ENCODE results near the gene ARHGAP28. TPM values are rescaled to one million over a fixed set of nuclear protein-coding genes. Genes with fewer than 3 reads are reported as not detected.

Gene ARHGAP28
- total RNA-seq, 2 experiments from 2014 or later: not detected

GRCh38 chr18:6951336-6952090 lies 222.0 kb downstream of the ARHGAP28 start:
- Histone ChIP-seq H3K36me3 (ENCODE audit: insufficient read depth, low read length) (no peaks in the 10 kb centered on the region), H3K9me3 (ENCODE audit: control insufficient read depth in 1 of 2, insufficient read depth in 1 of 2, low read length in 2 of 2) (peaks cover 0 to 46% of the 10 kb centered on the region in 2 experiments), H3K4me1 (ENCODE audit: insufficient read depth, low read length) (no peaks in the 10 kb centered on the region), H3K27ac (ENCODE audit: low read depth in 1 of 2, low read length in 2 of 2) (no peak overlapping the region), H3K4me3 (ENCODE audit: low read length) (no peak overlapping the region), H3K27me3 (ENCODE audit: control insufficient read depth in 1 of 2, insufficient read depth in 2 of 2, low read length in 2 of 2) (no peaks in the 10 kb centered on the region)
- no peaks in the 10 kb centered on the region for H3K36me3 Mint-ChIP-seq (ENCODE audit: low read depth)
- ChIA-PET CTCF (no interaction called here), POLR2A (no interaction called here)
- intact Hi-C loops (cut with DNase I, micrococcal nuclease): no loop called here
- H3K27ac Mint-ChIP-seq: no peak overlapping the region
- no peaks in the 10 kb centered on the region for H3K9me3 Mint-ChIP-seq
- no peak for ATAC-seq (ENCODE audit: poor library complexity)
- DNase-seq: no peak
- no peaks in the 10 kb centered on the region for H3K4me1 Mint-ChIP-seq (ENCODE audit: low read depth)
- no peak overlapping the region for H3K4me3 Mint-ChIP-seq
- no peaks in the 10 kb centered on the region for H3K27me3 Mint-ChIP-seq
- TF ChIP-seq, protein P1, sequence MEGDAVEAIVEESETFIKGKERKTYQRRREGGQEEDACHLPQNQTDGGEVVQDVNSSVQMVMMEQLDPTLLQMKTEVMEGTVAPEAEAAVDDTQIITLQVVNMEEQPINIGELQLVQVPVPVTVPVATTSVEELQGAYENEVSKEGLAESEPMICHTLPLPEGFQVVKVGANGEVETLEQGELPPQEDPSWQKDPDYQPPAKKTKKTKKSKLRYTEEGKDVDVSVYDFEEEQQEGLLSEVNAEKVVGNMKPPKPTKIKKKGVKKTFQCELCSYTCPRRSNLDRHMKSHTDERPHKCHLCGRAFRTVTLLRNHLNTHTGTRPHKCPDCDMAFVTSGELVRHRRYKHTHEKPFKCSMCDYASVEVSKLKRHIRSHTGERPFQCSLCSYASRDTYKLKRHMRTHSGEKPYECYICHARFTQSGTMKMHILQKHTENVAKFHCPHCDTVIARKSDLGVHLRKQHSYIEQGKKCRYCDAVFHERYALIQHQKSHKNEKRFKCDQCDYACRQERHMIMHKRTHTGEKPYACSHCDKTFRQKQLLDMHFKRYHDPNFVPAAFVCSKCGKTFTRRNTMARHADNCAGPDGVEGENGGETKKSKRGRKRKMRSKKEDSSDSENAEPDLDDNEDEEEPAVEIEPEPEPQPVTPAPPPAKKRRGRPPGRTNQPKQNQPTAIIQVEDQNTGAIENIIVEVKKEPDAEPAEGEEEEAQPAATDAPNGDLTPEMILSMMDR (IDR thresholded peaks at IDR 0.05): no peak

DNA sequence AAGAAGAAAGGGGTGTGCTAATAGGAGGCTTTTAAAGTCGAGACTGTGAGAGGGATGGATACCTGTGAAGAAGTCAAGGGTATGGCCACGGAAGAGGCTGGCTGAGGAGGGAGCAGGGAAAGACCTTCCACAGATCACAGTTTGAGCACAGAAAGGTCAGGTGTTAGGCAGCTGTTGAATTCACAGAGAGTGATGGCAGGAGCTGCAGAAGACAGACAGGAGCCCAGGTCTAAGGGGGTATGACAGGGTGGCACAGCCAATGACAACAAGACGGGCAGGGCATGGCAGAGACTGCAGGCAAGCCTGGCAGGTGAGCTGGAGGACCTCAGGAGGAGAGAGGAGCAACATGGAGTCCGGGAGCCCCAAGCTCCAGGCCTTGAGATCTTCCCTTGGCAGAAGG lies 225.0 kb downstream of the ARHGAP28 start:
- Histone ChIP-seq H3K9me3 (ENCODE audit: control insufficient read depth in 1 of 2, insufficient read depth in 1 of 2, low read length in 2 of 2) (peaks cover 0 to 53% of the 10 kb centered on the region in 2 experiments), H3K27me3 (ENCODE audit: control insufficient read depth in 1 of 2, insufficient read depth in 2 of 2, low read length in 2 of 2) (no peaks in the 10 kb centered on the region), H3K36me3 (ENCODE audit: insufficient read depth, low read length) (no peaks in the 10 kb centered on the region), H3K4me1 (ENCODE audit: insufficient read depth, low read length) (no peaks in the 10 kb centered on the region), H3K4me3 (ENCODE audit: low read length) (no peak overlapping the region), H3K27ac (ENCODE audit: low read depth in 1 of 2, low read length in 2 of 2) (no peak overlapping the region)
- ChIA-PET CTCF (no interaction called here), POLR2A (no interaction called here)
- no peak overlapping the region for H3K4me3 Mint-ChIP-seq
- no peaks in the 10 kb centered on the region for H3K4me1 Mint-ChIP-seq (ENCODE audit: low read depth)
- no peaks in the 10 kb centered on the region for H3K36me3 Mint-ChIP-seq (ENCODE audit: low read depth)
- intact Hi-C loops (cut with DNase I, micrococcal nuclease): no loop called here
- no peak for ATAC-seq (ENCODE audit: poor library complexity)
- TF ChIP-seq, protein P1 (IDR thresholded peaks at IDR 0.05): no peak
- H3K27ac Mint-ChIP-seq: no peak overlapping the region
- H3K27me3 Mint-ChIP-seq: no peaks in the 10 kb centered on the region
- no peak for DNase-seq
- H3K9me3 Mint-ChIP-seq: no peaks in the 10 kb centered on the region

DNA sequence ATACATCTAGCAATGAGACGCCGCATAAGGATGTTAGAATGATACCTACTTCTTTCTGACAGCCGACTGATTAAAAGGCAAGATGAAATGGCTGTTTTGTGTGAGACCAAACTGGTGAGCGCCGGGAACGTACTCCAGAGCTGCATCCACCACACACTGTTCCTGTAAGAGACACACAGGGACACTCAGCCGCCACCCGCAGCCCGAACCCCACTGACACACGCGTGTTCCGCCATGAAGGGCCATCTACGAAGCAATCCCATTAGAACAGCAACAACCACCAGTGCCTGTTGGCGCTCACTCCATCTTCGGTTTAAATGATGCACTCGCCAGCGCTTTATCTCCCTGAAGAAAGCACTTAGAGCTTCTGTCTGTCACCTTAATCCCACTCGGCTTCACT lies 225.8 kb downstream of the ARHGAP28 start:
- H3K9me3 Mint-ChIP-seq: peaks cover 4% of the 10 kb centered on the region
- H3K27ac ChIP-seq (ENCODE audit: low read depth in 1 of 2, low read length in 2 of 2): no peak overlapping the region
- no peaks in the 10 kb centered on the region for H3K36me3 Mint-ChIP-seq (ENCODE audit: low read depth)
- ATAC-seq (ENCODE audit: poor library complexity) (no peak), DNase-seq (no peak)
- intact Hi-C loops (cut with DNase I, micrococcal nuclease): no loop called here
- no peaks in the 10 kb centered on the region for H3K27me3 Mint-ChIP-seq
- H3K36me3 ChIP-seq (ENCODE audit: insufficient read depth, low read length): no peaks in the 10 kb centered on the region
- H3K4me1 Mint-ChIP-seq (ENCODE audit: low read depth): no peaks in the 10 kb centered on the region
- POLR2A ChIA-PET: no interaction called here
- H3K4me3 ChIP-seq (ENCODE audit: low read length): no peak overlapping the region
- no peaks in the 10 kb centered on the region for H3K4me1 ChIP-seq (ENCODE audit: insufficient read depth, low read length)
- no peak overlapping the region for H3K27ac Mint-ChIP-seq
- H3K4me3 Mint-ChIP-seq: no peak overlapping the region
- H3K9me3 ChIP-seq (ENCODE audit: control insufficient read depth in 1 of 2, insufficient read depth in 1 of 2, low read length in 2 of 2): peaks cover 0 to 53% of the 10 kb centered on the region in 2 experiments
- H3K27me3 ChIP-seq (ENCODE audit: control insufficient read depth in 1 of 2, insufficient read depth in 2 of 2, low read length in 2 of 2): no peaks in the 10 kb centered on the region
- TF ChIP-seq, protein P1 (IDR thresholded peaks at IDR 0.05): no peak
- CTCF ChIA-PET: no interaction called here
